IMR-90 (cell line): ENCODE data around the gene STRIP2. TPM values are rescaled to one million over a fixed set of nuclear protein-coding genes. Genes with fewer than 3 reads are reported as not detected.
A peak's percentile ranks its signal among the peaks of the same experiment; 100 is the strongest.

Experiments
- ATAC-seq: fragments of 200-7000 bp; cut with Tn5 transposase; 2 replicates; pipeline ENCODE4 v1.9.1; 2020; ENCODE audit warnings: low read depth, mild to moderate bottlenecking, moderate library complexity
- BruUV-seq: library from RNA; stranded (reverse); fragments of 400-500 nt; replicated peaks from 2 replicates; lab custom pipeline; 2021; lab: Mats Ljungman, UMichigan
- CTCF ChIA-PET: fragments of 300-600 bp; formaldehyde crosslinking; extraction: SDS; loops from one replicate; lab custom pipeline; 2021; ENCODE audit warnings: antibody characterized with exemption; lab: Yijun Ruan, JAX
- POLR2A ChIA-PET: fragments of 300-600 bp; sonication (Branson Sonifier 250); formaldehyde crosslinking; loops from one replicate; lab custom pipeline; 2022; ENCODE audit warnings: antibody characterized with exemption; ENCODE audit not compliant: unreplicated experiment; lab: Charles Lee
- DNase-seq: peaks from one replicate; pipeline ENCODE4 v3.0.0; 2013
- H2AFZ ChIP-seq: replicated peaks from 2 replicates; pipeline ENCODE3; 2013; ENCODE audit warnings: low read length, mild to moderate bottlenecking; ENCODE audit not compliant: poor library complexity
- H2AK5ac ChIP-seq: 2 replicates; pipeline ENCODE4 v1.6.1; 2013; ENCODE audit warnings: low read depth, low read length, inconsistent platforms
- H2AK9ac ChIP-seq: replicated peaks from 2 replicates; pipeline ENCODE3; 2013; ENCODE audit warnings: mild to moderate bottlenecking, low read depth, low read length, moderate library complexity; ENCODE audit not compliant: poor library complexity
- H2BK120ac ChIP-seq: 2 replicates; pipeline ENCODE4 v1.6.1; 2013; ENCODE audit warnings: low read depth, low read length, inconsistent platforms
- H2BK15ac ChIP-seq: 3 replicates; pipeline ENCODE4 v1.6.1; 2013; ENCODE audit warnings: low read depth, low read length, inconsistent platforms
- H2BK20ac ChIP-seq: 2 replicates; pipeline ENCODE4 v1.6.1; 2013; ENCODE audit warnings: low read depth, mild to moderate bottlenecking, inconsistent platforms, low read length, moderate library complexity
- H2BK5ac ChIP-seq: 2 replicates; pipeline ENCODE4 v1.6.1; 2013; ENCODE audit warnings: mild to moderate bottlenecking, low read depth, low read length, inconsistent platforms; ENCODE audit not compliant: poor library complexity, severe bottlenecking
- H3K14ac ChIP-seq: replicated peaks from 2 replicates; pipeline ENCODE4 v1.6.1; 2013; ENCODE audit warnings: low read depth, low read length, inconsistent platforms
- H3K18ac ChIP-seq: 2 replicates; pipeline ENCODE4 v1.6.1; 2013; ENCODE audit warnings: low read depth, low read length, control low read depth
- H3K23ac ChIP-seq: 2 replicates; pipeline ENCODE4 v1.6.1; 2013; ENCODE audit warnings: low read depth, low read length, inconsistent platforms
- H3K27ac ChIP-seq: 2 replicates; pipeline ENCODE4 v1.5.1; 2013; ENCODE audit warnings: mild to moderate bottlenecking, control low read depth, low read length; ENCODE audit not compliant: insufficient read depth
- H3K27me3 ChIP-seq: 2 replicates; pipeline ENCODE4 v1.6.1; 2013; ENCODE audit warnings: low read length; ENCODE audit not compliant: control insufficient read depth, insufficient read depth
- H3K36me3 ChIP-seq: 2 replicates; pipeline ENCODE4 v1.6.1; 2013; ENCODE audit warnings: low read length, mixed read lengths; ENCODE audit not compliant: control insufficient read depth, insufficient read depth
- H3K4ac ChIP-seq: 2 replicates; pipeline ENCODE4 v1.6.1; 2013; ENCODE audit warnings: low read depth, low read length, inconsistent platforms
- H3K4me1 ChIP-seq: 2 replicates; pipeline ENCODE4 v1.6.1; 2013; ENCODE audit warnings: low read length, mixed read lengths; ENCODE audit not compliant: control insufficient read depth, insufficient read depth
- H3K4me2 ChIP-seq: 2 replicates; pipeline ENCODE4 v1.6.1; 2013; ENCODE audit warnings: low read depth, mild to moderate bottlenecking, control low read depth, low read length, moderate library complexity
- H3K4me3 ChIP-seq: 2 replicates; pipeline ENCODE4 v1.5.1; 2013; ENCODE audit warnings: low read depth, mild to moderate bottlenecking, control low read depth, low read length, moderate library complexity; ENCODE audit not compliant: insufficient read depth
- H3K56ac ChIP-seq: 2 replicates; pipeline ENCODE4 v1.6.1; 2013; ENCODE audit warnings: low read length, inconsistent platforms; ENCODE audit not compliant: insufficient read depth; ENCODE audit errors: extremely low read depth
- H3K79me1 ChIP-seq, 2 experiments: 2 replicates each; pipeline ENCODE4 v1.6.1; 2013; ENCODE audit warnings: low read length in 2 of 2, inconsistent platforms in 1 of 2, low read depth in 1 of 2
- H3K9ac ChIP-seq: 2 replicates; pipeline ENCODE4 v1.6.1; 2013; ENCODE audit warnings: low read depth, low read length, control low read depth
- H3K9me1 ChIP-seq: 2 replicates; pipeline ENCODE4 v1.6.1; 2013; ENCODE audit warnings: low read length, inconsistent platforms; ENCODE audit not compliant: insufficient read depth
- H3K9me3 ChIP-seq: 2 replicates; pipeline ENCODE4 v1.6.1; 2013; ENCODE audit warnings: low read length; ENCODE audit not compliant: control insufficient read depth, insufficient read depth
- H4K20me1 ChIP-seq: 2 replicates; pipeline ENCODE4 v1.6.1; 2013; ENCODE audit warnings: low read length, inconsistent platforms; ENCODE audit not compliant: insufficient read depth
- H4K5ac ChIP-seq: 2 replicates; pipeline ENCODE4 v1.6.1; 2013; ENCODE audit warnings: mild to moderate bottlenecking, low read depth, low read length, control low read depth
- H4K8ac ChIP-seq, 2 experiments: 2 replicates each; pipeline ENCODE4 v1.6.1; 2013; ENCODE audit warnings: low read depth in 2 of 2, low read length in 2 of 2, control low read depth in 1 of 2, inconsistent platforms in 1 of 2
- H4K91ac ChIP-seq: 2 replicates; pipeline ENCODE4 v1.6.1; 2013; ENCODE audit warnings: low read depth, low read length, inconsistent platforms; ENCODE audit not compliant: insufficient read depth
- POLR2A ChIP-seq: IDR thresholded peaks from 2 replicates; pipeline ENCODE4 v1.6.1; 2012; ENCODE audit warnings: mild to moderate bottlenecking, low read depth, low read length
- WGBS, 2 experiments: methylation state at CpG; one replicate each; pipeline versions ENCODE4 v1.1.5 to v1.1.7; 2013; ENCODE audit warnings: missing lambda C conversion rate in 2 of 2; ENCODE audit not compliant: insufficient read length in 1 of 2; ENCODE audit errors: extremely low coverage in 2 of 2; 5-methylcytosine and 5-hydroxymethylcytosine counted together
- dilution Hi-C: fragments of 300-500 bp; cut with HindIII; formaldehyde crosslinking; loops from one replicate; pipeline ENCODE4 v1.14.3; 2018; ENCODE audit warnings: low sequenced_read_pairs; ENCODE audit not compliant: unreplicated experiment
- in situ Hi-C: fragments of 300-500 bp; cut with MboI; formaldehyde crosslinking; loops from 3 replicates; pipeline ENCODE4 v1.14.3; 2019; ENCODE audit warnings: low sequenced_read_pairs, inconsistent platforms, mixed read lengths
- intact Hi-C: fragments of 100-400 bp; cut with micrococcal nuclease; formaldehyde crosslinking; loops from 2 replicates; pipeline ENCODE4 v1.10.0; 2022
- polyA plus RNA-seq, 3 experiments: library from polyadenylated mRNA; depleted of rRNA; stranded (reverse); fragments of >200 nt; gene quantifications; 2 replicates each; pipeline ENCODE4 v1.2.3, GENCODE V29; 2012; ENCODE audit warnings: low replicate concordance in 1 of 3
- total RNA-seq: library from RNA; depleted of rRNA; stranded (reverse); fragments of >200 nt; gene quantifications from 2 replicates; pipeline ENCODE4 v1.2.3, GENCODE V29; 2012

STRIP2 gene
- total and polyA plus RNA-seq, 2 of the 4 experiments (the other 2 are of a cell fraction) = 1.8 to 3.0 TPM

GRCh38 chr7:129434675-129435318 is 565 bp downstream of the STRIP2 start:
- Histone ChIP-seq H3K4me3 (peak overlapping the region; percentile 69), H2BK20ac (no peak overlapping the region), H2AK9ac (peak overlapping the region; percentile 59), H3K9me3 (no peaks in the 10 kb centered on the region), H3K36me3 (no peaks in the 10 kb centered on the region), H2BK120ac (no peak overlapping the region), H3K79me1 (peaks cover 0 to 9% of the 10 kb centered on the region in 2 experiments; a peak in 1 of 4 replicates), H3K4ac (no peak overlapping the region), H3K27ac (no peak overlapping the region; the same call in 1 of the 2 replicates), H3K14ac (peak overlapping the region; percentile 51; the same call in 1 of the 2 replicates), H4K5ac (no peak overlapping the region), H2BK5ac (no peak overlapping the region), H4K20me1 (no peaks in the 10 kb centered on the region), H4K91ac (no peak overlapping the region), H3K56ac (peak overlapping the region; percentile 41; the same call in 1 of the 2 replicates), H3K27me3 (peaks cover 8% of the 10 kb centered on the region), H3K23ac (peak overlapping the region; percentile 84), H2AK5ac (no peak overlapping the region), H4K8ac (no peak overlapping the region), H3K9me1 (no peaks in the 10 kb centered on the region), H3K9ac (peak overlapping the region; percentile 38), H3K4me2 (peak overlapping the region; percentile 85), H2AFZ (peak overlapping the region; percentile 89), H3K18ac (no peak overlapping the region), H3K4me1 (peaks cover 2% of the 10 kb centered on the region; the same call in 1 of the 2 replicates), H2BK15ac (no peak overlapping the region)
- no TSS peak for BruUV-seq
- 2% methylated on average over 12 of the region's 44 CpGs; no CpG with 5 or more reads in 1 of the 2 experiments for WGBS, 2 experiments
- intact Hi-C loops = loop anchor here (5.0 kb wide), 1 partner anchor 47 kb away; no protein-coding TSS in a partner anchor
- no peak for TF ChIP-seq POLR2A
- in situ Hi-C loops = no loop called here
- dilution Hi-C loops = no loop called here
- DNase-seq (peak; percentile 14), ATAC-seq (peak; percentile 13)
- ChIA-PET POLR2A (no interaction called here), CTCF (interaction anchor here (0.6 to 2.0 kb wide), 2 partner anchors 31 to 67 kb away, joined by 4 to 5 read pairs; no protein-coding TSS in a partner anchor)
